Suprapubic skin (tissue), 4 donors: ENCODE measurements around the gene TNFRSF8. TPM values are rescaled to one million over a fixed set of nuclear protein-coding genes. Genes with fewer than 3 reads are reported as not detected.

Source experiments
- DNase-seq, 2 donors: peaks; one replicate each; pipeline ENCODE4 v3.0.0-alpha.2; 2019; ENCODE audit warnings: low spot score in 2 of 2
- H3K27ac ChIP-seq: fragments of 200-600 bp; sonication (generic); one replicate; pipeline ENCODE4 v1.5.1; 2019
- H3K27me3 ChIP-seq: fragments of 200-600 bp; sonication (generic); one replicate; pipeline ENCODE4 v1.5.1; 2019
- H3K36me3 ChIP-seq: fragments of 200-600 bp; sonication (generic); one replicate; pipeline ENCODE4 v1.5.1; 2019
- H3K4me1 ChIP-seq: fragments of 200-600 bp; sonication (generic); one replicate; pipeline ENCODE4 v1.5.1; 2019
- H3K4me3 ChIP-seq: fragments of 200-600 bp; sonication (generic); one replicate; pipeline ENCODE4 v1.5.1; 2019; ENCODE audit warnings: mild to moderate bottlenecking
- H3K9me3 ChIP-seq: fragments of 200-600 bp; sonication (generic); one replicate; pipeline ENCODE4 v1.5.1; 2019
- EP300 ChIP-seq: sonication (generic); formaldehyde crosslinking; IDR thresholded peaks from one replicate; pipeline ENCODE4 v1.6.1; 2017; ENCODE audit warnings: antibody characterized with exemption
- POLR2A ChIP-seq, 2 donors: fragments of 450-650 bp; IDR thresholded peaks; one replicate each; pipeline ENCODE4 v1.6.1; 2017; ENCODE audit warnings: antibody characterized with exemption in 2 of 2, mild to moderate bottlenecking in 2 of 2, moderate library complexity in 2 of 2
- POLR2AphosphoS5 ChIP-seq, 3 donors: sonication (generic); formaldehyde crosslinking; IDR thresholded peaks; one replicate each; pipeline ENCODE4 v1.6.1; 2017; ENCODE audit warnings: antibody characterized with exemption in 3 of 3
- WGBS: methylation state at CpG from one replicate; pipeline ENCODE4 v1.1.5; 2018; 5-methylcytosine and 5-hydroxymethylcytosine counted together
- total RNA-seq, 4 donors: library from RNA; depleted of rRNA; stranded (reverse); fragments of >200 nt; gene quantifications; one replicate each; pipeline ENCODE4 v1.1.0, GENCODE V29; 2016
- TF ChIP-seq, protein P1 (sequence below), 2 donors: fragments of 200-600 bp in 1 of 2; fragments of 450-650 bp in 1 of 2; sonication (generic) in 1 of 2; IDR thresholded peaks; one replicate each; pipeline ENCODE4 v1.5.1; 2016 to 2019; ENCODE audit warnings: antibody characterized with exemption in 2 of 2, mild to moderate bottlenecking in 1 of 2, moderate library complexity in 1 of 2

The TNFRSF8 gene
- total RNA-seq, 4 donors from 2014 or later, result 0.30 to 1.2 (median 0.75) TPM

DNA sequence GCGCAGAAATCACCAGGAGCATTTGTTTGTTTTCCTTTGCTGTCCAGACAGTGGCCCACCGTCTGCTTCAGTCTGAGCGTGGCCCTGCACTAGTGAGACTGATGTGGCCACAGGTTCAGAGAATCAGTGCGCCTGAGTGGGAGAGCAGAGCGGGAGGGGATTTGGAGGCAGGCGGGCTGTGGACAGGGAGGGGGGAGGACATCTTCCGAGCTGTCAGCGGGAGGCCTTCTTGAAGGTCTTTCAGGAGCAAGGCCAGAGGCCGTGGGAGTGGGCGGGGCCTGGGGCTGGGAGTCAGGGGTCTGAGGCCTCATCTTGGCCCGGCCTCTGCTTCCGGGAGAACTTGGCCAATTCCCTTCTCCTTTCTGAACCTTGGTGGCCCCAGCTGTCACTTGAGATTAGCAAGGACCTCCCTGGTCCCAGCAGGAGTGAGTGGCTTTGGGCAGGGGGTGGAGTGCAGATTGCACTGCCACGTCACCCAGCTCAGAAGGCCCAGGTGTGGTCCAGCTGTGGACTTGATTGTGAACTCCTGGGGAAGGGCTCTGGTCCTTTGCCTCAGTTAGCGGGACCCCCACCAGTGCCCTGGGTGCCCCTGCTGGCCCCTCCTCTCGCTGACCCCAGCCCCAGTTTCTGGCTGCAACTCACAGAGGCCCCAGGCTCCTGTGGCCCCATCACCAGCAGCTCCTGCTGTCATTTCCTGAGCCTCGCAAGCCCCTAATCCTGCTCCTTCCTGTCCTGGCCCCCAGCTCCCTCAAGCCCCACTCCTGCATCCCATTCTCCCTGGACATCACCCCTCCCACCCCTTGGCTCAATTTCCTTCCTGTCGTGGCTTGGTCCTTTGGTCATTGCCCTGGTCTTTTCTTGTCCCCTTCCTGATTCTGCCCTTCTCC, 112.1 kb downstream of the TNFRSF8 start:
- peak overlapping the region; percentile 4 for H3K27ac ChIP-seq
- no peaks in the 10 kb centered on the region for H3K36me3 ChIP-seq
- H3K27me3 ChIP-seq, result peaks cover 11% of the 10 kb centered on the region
- no peak overlapping the region for H3K4me3 ChIP-seq
- 75% methylated on average over 11 of the region's 17 CpGs for WGBS
- TF ChIP-seq, protein P1, sequence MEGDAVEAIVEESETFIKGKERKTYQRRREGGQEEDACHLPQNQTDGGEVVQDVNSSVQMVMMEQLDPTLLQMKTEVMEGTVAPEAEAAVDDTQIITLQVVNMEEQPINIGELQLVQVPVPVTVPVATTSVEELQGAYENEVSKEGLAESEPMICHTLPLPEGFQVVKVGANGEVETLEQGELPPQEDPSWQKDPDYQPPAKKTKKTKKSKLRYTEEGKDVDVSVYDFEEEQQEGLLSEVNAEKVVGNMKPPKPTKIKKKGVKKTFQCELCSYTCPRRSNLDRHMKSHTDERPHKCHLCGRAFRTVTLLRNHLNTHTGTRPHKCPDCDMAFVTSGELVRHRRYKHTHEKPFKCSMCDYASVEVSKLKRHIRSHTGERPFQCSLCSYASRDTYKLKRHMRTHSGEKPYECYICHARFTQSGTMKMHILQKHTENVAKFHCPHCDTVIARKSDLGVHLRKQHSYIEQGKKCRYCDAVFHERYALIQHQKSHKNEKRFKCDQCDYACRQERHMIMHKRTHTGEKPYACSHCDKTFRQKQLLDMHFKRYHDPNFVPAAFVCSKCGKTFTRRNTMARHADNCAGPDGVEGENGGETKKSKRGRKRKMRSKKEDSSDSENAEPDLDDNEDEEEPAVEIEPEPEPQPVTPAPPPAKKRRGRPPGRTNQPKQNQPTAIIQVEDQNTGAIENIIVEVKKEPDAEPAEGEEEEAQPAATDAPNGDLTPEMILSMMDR (IDR thresholded peaks at IDR 0.05), result no peak
- TF ChIP-seq POLR2A (IDR thresholded peaks at IDR 0.05) (no peak), POLR2AphosphoS5 (IDR thresholded peaks at IDR 0.05) (no peak), EP300 (no peak)
- H3K4me1 ChIP-seq, result peaks cover 73% of the 10 kb centered on the region
- H3K9me3 ChIP-seq, result no peaks in the 10 kb centered on the region
- DNase-seq, result no peak

- Histone ChIP-seq H3K4me3 (no peak overlapping the region), H3K27ac (no peak overlapping the region), H3K27me3 (peaks cover 11% of the 10 kb centered on the region), H3K4me1 (peaks cover 77% of the 10 kb centered on the region), H3K36me3 (no peaks in the 10 kb centered on the region), H3K9me3 (no peaks in the 10 kb centered on the region)
- TF ChIP-seq POLR2A (IDR thresholded peaks at IDR 0.05) (no peak), EP300 (no peak), POLR2AphosphoS5 (IDR thresholded peaks at IDR 0.05) (no peak)
- TF ChIP-seq, protein P1 (IDR thresholded peaks at IDR 0.05), result no peak
- DNase-seq, result no peak
- WGBS, result 83% methylated on average over 6 of the region's 6 CpGs
Measured at GRCh38 chr1:12176298-12177118, 113.4 kb downstream of the TNFRSF8 start.

GRCh38 chr1:12177156-12177998, 114.3 kb downstream of the TNFRSF8 start:
- H3K4me3 ChIP-seq, result no peak overlapping the region
- H3K9me3 ChIP-seq, result no peaks in the 10 kb centered on the region
- H3K4me1 ChIP-seq, result peaks cover 85% of the 10 kb centered on the region
- H3K36me3 ChIP-seq, result no peaks in the 10 kb centered on the region
- H3K27me3 ChIP-seq, result peaks cover 11% of the 10 kb centered on the region
- TF ChIP-seq, protein P1 (IDR thresholded peaks at IDR 0.05), result no peak
- TF ChIP-seq POLR2AphosphoS5 (IDR thresholded peaks at IDR 0.05), result no peak
- TF ChIP-seq POLR2A (IDR thresholded peaks at IDR 0.05), result no peak
- TF ChIP-seq EP300, result no peak
- DNase-seq, result no peak
- WGBS, result 71% methylated on average over 18 of the region's 24 CpGs
- peak overlapping the region; percentile 74 for H3K27ac ChIP-seq

DNA sequence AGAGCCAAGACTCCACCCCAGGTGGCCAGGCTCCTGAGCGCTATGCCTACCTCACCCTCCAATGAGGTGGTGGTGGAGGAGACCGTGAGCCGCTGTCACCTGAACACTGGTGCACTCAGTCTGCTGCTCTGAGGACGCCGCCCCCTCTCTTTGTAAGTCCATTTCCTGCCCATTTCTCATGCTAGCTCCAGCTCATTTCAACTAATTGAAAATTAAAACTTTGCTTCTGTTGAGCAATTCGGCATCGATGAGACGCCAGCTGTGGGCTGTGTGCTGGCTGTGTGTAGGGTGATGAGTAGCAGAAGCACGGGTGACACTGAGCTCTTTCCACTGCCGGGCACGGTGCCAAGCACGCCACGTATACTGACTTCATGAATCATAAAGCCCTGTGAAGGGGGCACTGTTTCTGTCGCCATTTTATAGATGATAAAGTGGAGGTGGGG, 114.9 kb downstream of the TNFRSF8 start:
- WGBS, result 24% methylated on average over 14 of the region's 14 CpGs
- TF ChIP-seq, protein P1 (IDR thresholded peaks at IDR 0.05), result no peak
- TF ChIP-seq POLR2A (IDR thresholded peaks at IDR 0.05), result no peak
- no peak for TF ChIP-seq EP300
- no peak for TF ChIP-seq POLR2AphosphoS5 (IDR thresholded peaks at IDR 0.05)
- Histone ChIP-seq H3K9me3 (no peaks in the 10 kb centered on the region), H3K27ac (peak overlapping the region; percentile 74), H3K4me1 (peaks cover 87% of the 10 kb centered on the region), H3K27me3 (peaks cover 11% of the 10 kb centered on the region), H3K4me3 (peak overlapping the region; percentile 5), H3K36me3 (no peaks in the 10 kb centered on the region)
- peak in 1 of 2 donors; percentile 90 for DNase-seq
